IPS DF 19.7 (cell line): ENCODE measurements around the gene TOR4A.

Experiments used
- DNase-seq: peaks from one replicate; pipeline ENCODE4 v3.0.0-alpha.2; 2013; ENCODE audit warnings: low read depth, low spot score

Gene TOR4A

GRCh38 chr9:137306066-137306849, 28.7 kb downstream of the TOR4A start:
- no peak for DNase-seq

GRCh38 chr9:137306850-137307254, 29.3 kb downstream of the TOR4A start:
- no peak for DNase-seq

DNA sequence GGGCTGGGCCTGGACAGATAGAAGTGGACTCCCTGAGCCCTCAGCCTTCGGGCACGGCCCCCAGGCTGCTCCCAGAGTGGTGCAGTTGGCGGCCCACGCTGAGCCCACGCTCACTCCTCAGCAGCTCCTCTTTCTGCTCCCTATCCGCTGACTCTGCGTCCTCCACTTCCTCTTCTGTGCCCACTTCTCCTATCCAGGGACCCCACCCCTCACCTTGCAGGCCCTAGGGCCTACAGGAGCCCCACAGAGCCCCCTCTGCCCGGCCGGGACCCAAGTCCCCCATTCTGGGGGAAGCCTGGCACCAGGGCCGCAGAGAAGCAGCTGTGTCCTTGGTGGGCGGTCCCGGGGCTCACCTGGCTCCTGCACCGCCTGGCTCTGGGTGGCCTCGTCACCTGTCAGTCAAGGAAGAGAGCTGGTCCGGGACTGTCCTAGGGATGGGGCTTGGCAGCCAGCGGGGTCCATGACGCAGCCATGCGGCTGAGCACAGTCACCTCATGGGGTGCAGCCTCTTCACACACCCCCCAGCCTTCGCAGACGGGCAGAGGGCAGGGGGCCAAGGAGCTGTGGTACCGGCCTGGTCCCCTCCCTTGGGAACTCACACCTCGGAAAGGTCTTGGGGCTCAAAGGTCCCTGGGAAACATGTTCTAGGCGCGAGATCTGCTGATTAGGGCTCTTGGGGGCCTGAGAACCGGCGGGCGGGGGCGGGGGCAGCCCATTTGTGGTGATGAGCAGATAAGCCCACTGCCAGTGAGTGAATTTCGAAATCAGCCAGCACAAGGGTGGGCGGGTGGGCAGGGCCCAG, 29.9 kb downstream of the TOR4A start:
- no peak for DNase-seq

DNA sequence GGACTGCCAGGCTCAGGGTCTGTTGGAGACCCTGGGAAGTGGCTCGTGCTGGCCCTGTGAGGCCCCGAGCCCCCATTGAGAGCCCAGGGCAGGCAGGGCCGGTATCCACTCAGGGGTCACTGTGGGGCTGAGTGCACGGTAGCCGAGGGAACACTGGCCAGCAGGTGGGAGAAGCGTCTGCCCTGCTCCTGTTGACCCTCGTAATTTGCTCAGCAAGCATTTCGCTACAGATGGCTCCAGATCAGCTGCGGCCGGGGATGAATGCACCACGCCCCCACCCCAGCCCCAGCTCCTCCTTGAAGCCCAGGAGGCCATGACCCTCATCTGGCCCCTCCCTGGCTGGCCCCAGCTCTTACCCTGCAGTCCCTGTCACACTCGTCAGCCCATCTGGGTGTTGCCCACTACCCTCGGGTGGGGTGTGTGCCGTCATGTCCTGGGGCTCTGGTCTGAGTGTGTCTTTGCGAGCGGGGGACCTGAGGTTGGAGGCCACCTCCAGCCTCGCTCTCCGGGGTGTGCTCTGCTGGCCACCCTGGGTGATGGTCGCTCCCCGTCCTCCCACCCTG, 30.6 kb downstream of the TOR4A start:
- DNase-seq, result no peak

DNA sequence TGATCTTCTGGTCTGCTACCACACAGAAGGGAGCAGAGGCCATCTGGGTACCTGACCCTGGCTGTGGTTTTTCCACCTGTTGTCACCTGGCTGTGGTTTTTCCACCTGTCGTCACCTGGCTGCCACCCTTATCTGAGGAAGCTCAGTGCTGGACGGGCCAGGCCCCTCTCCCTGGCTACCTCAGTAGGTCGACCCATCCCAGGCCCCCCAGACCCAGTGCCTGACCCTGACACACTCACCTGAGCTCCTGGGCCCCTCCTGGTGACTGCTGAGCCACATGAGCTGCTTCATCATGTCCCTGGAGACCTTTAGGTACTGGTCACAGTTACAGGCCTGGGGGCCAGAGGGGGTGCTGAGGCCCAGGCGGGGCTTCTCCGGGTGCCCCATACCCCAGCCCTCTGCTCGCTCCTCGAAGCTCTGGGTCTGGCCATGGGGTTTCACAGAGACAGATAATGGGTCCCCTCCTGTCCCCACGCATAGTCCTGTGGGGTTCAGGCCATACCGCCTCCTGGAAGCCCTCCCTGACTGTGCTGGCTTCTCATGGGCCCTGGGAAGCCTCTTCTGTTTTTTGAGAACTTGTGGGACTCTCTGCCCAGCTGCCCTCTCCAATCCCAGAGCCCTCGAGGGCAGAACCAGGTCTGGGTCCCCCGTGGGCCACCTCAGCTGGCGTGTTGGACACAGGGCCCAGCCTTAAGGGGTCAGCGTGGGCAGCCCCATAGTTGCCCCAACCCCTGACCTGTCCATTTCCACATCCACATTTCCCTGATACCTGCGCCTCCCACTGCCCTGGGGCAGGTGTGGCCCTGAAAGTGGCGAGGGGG, 32.1 kb downstream of the TOR4A start:
- DNase-seq, result no peak

DNA sequence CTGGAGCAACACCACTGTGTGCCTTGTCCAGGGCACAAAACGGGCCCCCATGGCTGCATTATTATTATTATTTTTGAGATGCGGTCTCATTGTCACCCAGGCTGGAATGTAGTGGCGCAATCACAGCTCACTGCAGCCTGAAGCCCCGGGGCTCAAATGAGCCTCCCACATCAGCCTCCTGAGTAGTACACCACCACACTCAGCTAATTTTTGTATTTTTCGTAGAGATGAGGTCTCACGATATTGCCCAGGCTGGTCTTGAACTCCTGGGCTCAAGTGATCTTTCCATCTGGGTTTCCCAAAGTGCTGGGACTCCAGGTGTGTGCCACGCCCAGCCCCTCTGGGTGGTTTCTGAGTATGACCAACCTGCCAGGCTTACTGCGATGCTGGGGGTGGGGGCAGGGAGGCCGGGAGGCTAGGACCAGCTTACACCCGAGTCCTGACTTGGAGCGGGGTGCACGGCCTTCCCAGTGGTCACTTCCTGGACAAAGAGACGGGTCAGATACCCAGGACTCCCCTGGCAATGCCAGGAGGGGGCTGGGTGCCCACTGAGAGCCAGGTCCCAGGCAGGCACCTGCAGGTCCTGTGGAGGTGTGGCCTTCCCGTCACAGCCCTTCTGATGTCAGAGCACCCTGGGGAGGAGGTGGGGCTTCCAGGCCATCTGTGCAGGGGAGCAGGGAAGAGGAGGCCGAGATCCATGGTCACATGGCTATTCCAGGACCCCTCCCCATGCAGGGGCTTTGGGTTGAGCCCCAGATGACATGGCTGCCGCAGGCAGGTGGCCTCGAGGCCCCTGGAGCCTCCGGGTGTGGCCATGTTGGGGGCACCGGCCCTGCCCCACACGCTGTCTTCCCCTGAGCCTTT, 32.9 kb downstream of the TOR4A start:
- no peak for DNase-seq

DNA sequence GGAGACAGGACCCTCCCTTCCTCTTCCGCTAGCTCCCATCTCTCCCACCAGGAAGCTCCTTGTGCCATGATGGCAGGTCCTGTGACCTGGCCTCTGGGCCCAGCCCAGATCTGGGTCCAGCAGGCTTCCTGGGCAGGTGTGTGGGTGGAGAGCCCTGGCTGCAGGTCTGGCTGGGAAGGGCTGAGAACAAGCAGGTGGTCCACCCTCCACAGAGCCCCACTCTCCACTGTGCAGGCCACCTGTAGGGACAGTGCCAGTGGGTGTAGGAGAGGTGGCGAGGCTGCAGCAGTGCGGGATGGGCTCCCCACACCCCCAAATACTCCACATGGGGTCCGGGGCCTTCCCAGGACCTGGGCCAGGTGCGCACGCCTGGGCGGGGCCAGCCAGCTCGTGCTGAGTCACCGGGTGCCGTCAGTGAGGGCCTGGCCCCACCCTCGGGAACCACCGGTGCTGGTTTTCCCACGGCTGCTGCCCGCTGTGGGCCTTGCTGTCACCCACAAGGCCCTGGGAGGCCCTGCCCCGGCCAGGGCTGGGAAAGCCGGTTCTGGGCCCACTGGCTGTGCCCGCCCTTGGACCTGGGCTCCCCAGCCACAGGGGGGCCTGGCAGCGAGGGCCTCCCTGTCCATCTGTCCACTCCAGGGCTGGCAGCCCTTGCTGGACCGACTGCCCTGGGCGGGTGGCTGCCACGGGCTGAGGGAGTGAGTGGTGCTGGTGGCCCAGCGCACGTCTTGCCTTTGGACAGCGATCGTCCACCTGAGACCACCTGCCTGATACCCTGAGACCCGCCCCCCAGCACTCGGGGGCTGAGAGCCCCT, 33.9 kb downstream of the TOR4A start:
- no peak for DNase-seq

DNA sequence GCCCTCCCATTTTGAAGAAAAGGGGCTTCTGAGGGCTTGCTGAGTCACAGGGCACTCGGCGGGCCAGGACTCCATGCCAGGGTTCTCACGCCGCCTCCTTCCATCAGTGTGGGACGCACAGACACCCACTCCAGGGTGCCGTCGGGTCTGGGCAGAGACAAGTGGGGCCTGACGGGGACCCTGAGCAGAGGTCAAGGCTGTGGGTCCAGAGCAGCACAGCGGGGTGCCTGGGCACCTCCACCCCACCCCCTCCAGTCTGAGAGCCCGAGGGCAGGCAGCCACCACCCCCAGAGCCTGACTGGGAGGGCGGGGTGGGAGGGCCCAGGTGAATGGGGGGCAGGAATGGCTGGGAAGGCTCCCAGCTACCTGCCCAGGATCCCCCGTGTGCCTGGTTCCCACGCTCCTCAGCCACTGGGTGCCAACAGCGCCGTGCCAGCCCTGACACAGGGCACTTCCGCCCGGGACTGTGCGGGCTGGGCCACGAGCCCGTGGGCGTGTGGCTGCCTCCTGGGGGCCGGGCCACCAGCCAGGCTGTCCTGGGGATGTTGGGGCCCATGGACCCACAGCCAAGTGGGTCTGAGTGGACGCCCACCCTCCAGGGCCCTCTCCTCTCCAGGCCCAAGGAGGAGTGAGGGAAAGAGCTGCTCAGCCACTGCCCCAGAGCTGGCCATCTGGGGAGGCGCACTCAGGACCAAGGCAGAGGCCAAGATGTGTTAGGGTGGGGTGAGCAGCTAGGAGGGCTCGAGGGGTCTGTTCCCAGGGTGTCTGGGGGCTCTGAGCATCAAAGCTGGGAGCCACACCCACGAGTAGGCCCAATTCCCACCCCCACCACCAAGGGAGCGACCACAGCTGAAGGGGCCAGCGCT, 34.7 kb downstream of the TOR4A start:
- DNase-seq, result no peak

- DNase-seq, result no peak
Observed at GRCh38 chr9:137312852-137313325, 35.4 kb downstream of the TOR4A start.

- DNase-seq, result no peak
Observed at GRCh38 chr9:137313326-137313936, 35.9 kb downstream of the TOR4A start.

DNA sequence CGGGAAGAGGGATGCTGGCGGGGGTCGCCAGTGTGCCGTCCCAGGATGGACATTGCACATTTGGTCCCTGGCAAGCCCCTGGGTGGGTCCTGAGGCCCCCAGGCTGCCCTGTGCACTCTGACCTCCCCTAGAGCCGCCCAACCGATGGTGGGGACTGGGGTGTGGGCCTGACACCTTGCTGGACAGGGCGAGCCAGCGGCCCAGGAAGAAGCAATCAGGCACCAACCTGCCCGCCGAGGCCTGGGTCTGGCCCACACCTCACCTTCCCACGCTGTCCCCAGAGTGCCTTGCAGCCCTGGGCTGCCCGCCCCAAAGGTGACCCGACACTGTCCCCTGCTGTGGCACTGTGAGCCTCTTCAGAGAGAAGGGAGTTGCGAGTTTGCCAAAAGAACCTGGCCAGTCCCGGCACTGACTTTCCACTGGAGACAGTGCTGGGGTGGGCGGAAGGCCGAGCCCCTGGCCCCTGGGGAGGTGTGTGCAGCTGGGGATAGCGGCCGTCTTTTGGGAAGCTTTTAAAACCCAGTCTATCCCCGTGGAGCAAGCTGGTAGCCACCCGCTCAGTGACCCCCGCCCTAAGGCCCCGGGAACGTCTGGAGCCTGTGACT, 36.5 kb downstream of the TOR4A start:
- no peak for DNase-seq

- DNase-seq, result no peak
Observed at GRCh38 chr9:137314561-137315560, 37.3 kb downstream of the TOR4A start.

DNA sequence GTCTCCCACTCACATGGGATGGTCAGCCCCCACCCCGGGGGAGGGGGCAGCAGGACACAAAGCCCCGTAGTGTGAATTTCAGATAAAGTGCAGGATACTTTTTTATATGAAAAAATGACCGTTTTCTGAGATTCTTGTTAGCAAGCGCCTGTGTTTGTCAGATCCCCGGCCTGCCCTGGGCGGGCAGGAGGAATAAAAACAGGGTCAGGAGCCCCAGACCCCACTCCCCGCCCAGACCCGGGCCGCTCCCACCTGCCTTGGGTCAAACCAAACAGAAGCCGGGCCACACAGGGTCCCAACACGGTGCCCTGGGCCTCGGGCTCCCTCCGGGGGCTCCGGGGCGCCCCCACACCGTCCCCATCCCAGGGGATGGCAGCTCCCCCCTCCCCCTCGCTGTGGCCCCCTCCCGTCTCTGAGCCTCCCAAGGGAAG, 38.1 kb downstream of the TOR4A start:
- no peak for DNase-seq

DNA sequence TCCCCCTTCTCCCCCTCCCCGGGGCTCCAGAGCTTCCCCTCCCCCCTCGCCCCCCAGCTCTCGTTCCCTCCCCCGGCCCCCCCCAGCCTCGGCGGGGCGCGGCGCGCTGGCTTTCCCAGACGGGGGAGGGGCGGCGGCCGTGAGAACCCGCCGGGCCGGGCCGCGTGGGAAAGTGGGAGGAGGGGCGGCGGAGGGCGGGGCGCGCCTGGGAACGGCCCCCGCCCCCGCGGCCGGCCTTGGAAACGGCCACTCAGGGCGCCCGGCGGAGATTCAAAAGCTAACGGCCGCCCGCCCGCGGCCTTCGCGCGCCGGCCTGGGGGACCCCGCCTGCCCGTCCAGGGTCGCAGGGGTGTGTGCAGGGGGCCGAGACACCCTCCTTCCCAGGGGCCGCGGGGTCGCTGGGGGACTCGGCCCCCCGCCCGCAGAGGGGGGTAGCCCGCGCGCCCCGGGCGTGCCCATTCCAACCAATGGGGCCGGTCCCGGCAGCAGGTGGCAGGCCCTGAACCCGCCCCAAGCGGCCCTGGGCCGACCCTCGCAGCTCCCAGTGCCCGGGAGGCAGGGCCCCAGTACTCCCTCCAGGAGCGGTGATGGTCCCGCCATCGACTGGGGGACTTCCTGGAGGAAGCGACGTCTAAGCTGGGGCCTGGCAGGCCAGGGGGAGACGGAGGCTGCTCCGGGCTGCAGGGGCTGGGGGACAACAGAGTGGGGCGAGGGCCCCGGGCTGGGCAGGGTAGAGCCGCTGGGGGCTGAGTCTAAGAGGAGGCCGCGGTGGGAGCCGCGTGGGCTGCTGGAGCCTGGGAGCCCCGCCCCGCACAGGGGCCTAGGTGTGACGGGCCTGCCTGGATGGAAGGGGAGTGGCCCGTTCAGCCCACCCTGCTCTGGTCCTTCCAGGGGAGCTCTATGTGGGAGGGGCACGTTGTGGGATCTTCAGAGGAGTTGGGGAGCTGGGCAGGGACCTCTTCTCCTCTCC, 38.8 kb downstream of the TOR4A start:
- no peak for DNase-seq

DNA sequence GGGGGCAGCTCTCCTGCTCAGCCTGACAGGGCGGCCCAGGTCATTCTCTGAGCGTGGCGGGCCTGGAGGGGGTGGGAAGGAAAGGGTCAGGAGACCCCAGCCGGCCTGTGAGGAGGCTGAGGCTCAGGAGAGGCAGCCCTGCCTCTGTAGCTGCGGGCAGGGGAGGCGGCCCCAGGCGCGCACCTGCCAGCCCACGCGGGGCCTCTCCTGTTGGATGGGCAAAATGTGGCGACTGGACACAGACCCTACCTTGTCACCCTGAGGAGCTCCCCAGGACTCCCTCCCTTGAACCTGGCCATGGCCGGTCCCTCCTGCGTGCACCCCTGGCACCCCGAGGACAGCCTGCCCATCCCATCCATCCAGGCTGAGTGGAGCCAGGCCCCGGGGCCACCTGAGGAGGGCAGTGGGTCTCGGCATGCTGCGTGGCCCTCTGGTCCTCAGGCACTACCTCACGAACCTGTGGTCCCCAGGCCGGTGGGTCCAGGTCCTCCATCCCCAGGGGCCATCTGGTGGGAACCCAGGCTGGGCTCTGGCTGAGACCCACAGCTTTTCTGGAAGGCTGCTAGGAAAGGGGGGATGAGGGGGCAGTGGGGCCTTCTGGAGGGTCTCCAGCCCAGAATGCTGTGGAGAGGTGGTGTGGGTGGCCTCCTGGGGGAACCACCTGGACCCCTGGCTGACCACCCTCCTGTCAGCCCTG, 39.6 kb downstream of the TOR4A start:
- no peak for DNase-seq
